Mucosa of gallbladder (tissue), 1 donor: Measurements from ENCODE around the gene CYCS. TPM values are rescaled to one million over a fixed set of nuclear protein-coding genes. Genes with fewer than 3 reads are reported as not detected.
"Not testable (repeated sequence)": the region's sequence is repeated elsewhere in the genome, so short reads cannot be mapped to it uniquely, and the experiment has no call there.

Source experiments
- DNase-seq: peaks from one replicate; pipeline ENCODE4 v3.0.0-alpha.2; 2020; ENCODE audit warnings: low spot score
- total RNA-seq: library from RNA; stranded (reverse); gene quantifications from one replicate; pipeline ENCODE4 v1.2.1, GENCODE V29; 2021
- donor health status: DM: no; HTN: no; CAD: no.

The CYCS gene
- total RNA-seq, 1 donor from 2014 or later = 120 TPM

- DNase-seq = no peak
Measured at GRCh38 chr7:25118048-25118753, 6.9 kb downstream of the CYCS start.

- DNase-seq = no peak
Measured at GRCh38 chr7:25117226-25118047, 7.6 kb downstream of the CYCS start.

GRCh38 chr7:25116621-25117020, 8.4 kb downstream of the CYCS start:
- DNase-seq = no peak

DNA sequence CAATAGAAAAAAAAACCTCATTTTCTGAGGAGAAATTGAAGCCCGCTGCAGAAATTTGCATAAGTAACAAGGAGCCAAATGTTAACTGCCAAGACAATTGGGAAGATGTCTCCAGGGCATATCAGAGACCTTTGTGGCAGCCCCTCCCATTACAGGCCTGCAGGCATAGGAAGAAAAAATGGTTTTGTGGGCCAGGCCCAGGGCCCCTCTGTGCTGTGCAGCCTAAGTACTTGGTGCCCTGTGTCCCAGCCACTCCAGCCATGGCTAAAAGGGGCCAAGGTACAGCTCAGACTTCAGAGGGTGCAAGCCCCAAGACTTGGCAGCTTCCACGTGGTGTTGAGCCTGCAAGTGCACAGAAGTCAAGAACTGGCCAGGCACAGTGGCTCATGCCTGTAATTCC, 14.5 kb downstream of the CYCS start:
- DNase-seq = not testable (repeated sequence)

DNA sequence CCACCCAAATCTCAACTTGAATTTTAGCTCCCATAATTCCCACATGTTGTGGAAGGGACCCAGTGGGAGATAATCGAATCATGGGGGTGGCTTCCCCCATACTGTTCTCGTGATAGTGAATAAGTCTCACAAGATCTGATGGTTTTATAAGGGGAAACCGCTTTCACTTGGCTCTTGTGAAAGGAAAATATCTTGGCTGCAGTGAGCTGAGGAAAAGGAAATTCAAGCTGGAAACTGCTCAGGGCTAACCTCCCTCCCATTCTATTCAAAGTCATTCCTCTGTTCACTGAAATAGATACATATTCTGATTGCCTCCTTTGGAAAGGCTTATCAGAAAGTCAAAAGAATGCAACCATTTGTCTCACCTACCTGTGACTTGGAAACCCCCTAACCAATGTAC, 15.8 kb downstream of the CYCS start:
- DNase-seq = no peak

GRCh38 chr7:25105911-25106310, 19.1 kb downstream of the CYCS start:
- DNase-seq = no peak

- DNase-seq = no peak
Measured at GRCh38 chr7:25103773-25104172, 21.3 kb downstream of the CYCS start.

GRCh38 chr7:25101817-25102216, 23.2 kb downstream of the CYCS start:
- no peak for DNase-seq

- peak; percentile 51 for DNase-seq
Measured at GRCh38 chr7:25098096-25099046, 26.7 kb downstream of the CYCS start.

GRCh38 chr7:25095516-25096345, 29.3 kb downstream of the CYCS start:
- no peak for DNase-seq

- peak; percentile 63 for DNase-seq
Measured at GRCh38 chr7:25093268-25093826, 31.7 kb downstream of the CYCS start.

- no peak for DNase-seq
Measured at GRCh38 chr7:25091779-25092178, 33.3 kb downstream of the CYCS start.

DNA sequence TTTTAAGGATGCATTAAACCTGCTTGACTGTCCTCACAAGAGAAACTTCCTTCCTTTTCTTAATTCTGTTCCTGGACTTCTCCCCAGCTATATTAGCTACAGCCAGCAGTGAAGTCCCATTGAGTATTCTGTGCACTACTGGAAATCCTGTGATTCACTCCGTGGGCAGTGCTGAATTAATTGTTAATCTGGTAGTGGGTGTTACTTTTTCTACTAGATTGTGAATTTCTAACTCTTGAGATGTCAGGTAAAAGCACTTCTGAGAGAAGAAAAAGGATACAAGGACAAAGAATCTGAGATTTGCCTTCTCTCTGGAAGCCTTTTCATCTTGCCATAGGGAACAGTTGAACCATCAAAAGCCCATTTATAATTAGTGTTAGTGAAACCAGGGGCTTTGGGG, 33.9 kb downstream of the CYCS start:
- no peak for DNase-seq

- no peak for DNase-seq
Measured at GRCh38 chr7:25090374-25090773, 34.7 kb downstream of the CYCS start.

- no peak for DNase-seq
Measured at GRCh38 chr7:25087855-25088254, 37.2 kb downstream of the CYCS start.

GRCh38 chr7:25084821-25085220, 40.2 kb downstream of the CYCS start:
- DNase-seq = no peak

GRCh38 chr7:25083201-25083600, 41.9 kb downstream of the CYCS start:
- no peak for DNase-seq

DNA sequence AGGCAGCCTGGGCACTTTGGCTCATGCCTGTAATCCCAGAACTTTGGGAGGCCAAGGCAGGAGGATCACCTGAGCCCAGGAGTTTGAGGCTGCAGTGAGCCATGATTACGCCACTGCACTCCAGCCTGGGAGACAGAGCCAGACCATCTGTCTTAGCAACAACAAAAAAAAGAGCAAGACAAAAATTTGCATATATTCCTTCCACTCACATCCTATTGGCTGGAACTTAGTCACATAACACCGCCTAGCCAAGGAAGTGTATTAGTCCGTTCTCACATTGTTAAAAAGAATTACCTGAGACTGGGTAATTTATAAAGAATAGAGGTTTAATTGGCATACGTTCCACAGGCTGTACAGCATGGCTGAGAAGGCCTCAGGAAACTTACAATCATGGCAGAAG, 43.0 kb downstream of the CYCS start:
- DNase-seq = not testable (repeated sequence)

DNA sequence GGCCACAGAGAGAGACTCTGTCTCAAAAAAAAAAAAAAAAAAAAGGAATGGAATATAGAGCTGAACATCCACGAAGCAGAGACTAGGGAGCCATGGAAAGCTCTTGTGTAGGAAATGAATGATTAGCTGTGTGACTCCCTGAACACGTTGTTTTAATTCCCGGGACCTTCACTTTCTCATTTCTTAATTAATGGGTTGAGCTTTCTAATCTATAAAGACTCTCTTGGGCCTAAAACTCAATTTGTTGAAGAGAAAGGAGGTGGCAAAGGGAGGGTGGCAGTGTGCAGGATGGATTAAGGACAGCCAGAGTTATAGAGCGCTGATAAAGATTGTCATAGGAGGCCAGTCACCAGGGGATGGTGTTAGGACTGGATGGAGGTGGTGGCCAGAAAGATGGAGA, 48.0 kb downstream of the CYCS start:
- no peak for DNase-seq

DNA sequence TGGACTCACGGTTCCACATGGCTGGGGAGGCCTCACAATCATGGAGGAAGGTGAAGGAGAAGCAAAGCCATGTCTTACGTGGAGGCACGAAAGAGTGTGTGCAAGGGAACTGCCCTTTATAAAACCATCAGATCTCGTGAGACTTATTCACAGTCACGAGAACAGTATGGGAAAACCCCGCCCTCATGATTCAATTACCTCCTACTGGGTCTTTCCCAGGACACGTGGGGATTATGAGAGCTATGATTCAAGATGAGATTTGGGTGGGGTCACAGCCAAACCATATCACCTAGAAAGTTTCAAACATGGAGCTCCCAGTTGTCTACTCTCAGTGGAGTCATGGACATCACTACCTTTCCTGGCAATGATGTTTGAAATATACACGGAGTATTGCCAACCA, 49.6 kb downstream of the CYCS start:
- no peak for DNase-seq

- no peak for DNase-seq
Measured at GRCh38 chr7:25073451-25073850, 51.6 kb downstream of the CYCS start.
